Posterior cingulate gyrus (tissue), 11 donors: ENCODE results near the gene C1D.

ENCODE experiments used
- DNase-seq, 10 donors: peaks; one replicate each; pipeline versions ENCODE4 v3.0.0 to v3.0.0-alpha.2; 2020 to 2021; ENCODE audit warnings: mixed read lengths in 3 of 10
- intact Hi-C: fragments of 100-400 bp; cut with DNase I; formaldehyde crosslinking; loops from one replicate; pipeline ENCODE4 v1.15.1; 2023

The C1D gene

GRCh38 chr2:68059784-68060525 lies 2.8 kb downstream of the C1D start:
- intact Hi-C loops, result loop anchor here (10.0 kb wide), 1 partner anchor 195 kb away; the partner anchor contains the start of gene PPP3R1
- DNase-seq, result no peak

DNA sequence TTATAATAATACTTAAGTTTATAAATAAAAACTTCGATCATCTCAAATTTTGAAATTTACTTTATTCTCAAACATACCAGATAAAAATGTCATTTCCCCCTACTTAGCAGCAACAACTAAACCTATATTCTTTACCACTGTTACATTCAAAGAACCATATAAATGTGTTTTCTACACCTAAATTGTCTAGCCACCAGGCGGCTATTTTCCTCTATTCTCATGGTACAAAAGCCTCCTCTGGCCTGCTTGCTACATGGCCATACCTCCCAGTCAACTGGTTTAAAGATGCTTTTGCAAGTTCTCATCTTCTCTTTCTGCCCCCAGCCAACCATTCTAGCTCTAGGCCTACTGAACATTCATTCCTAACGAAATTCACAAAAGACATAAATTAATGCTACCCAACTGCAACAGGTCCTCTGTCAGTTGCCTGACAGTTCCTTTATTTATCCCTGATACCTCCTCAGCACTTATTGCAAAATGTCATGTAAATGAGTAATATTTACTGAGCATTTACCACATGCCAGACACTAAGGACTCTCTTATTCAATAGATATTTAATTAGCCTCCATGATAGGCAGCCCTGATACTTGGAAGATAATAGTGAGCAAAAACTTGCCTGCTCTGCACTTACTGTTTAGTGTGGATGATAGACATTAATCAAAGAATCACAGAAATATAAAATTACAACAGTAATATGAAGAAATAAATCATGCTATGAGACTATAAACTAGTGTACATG lies 5.0 kb downstream of the C1D start:
- no peak for DNase-seq
- intact Hi-C loops, result no loop called here

DNA sequence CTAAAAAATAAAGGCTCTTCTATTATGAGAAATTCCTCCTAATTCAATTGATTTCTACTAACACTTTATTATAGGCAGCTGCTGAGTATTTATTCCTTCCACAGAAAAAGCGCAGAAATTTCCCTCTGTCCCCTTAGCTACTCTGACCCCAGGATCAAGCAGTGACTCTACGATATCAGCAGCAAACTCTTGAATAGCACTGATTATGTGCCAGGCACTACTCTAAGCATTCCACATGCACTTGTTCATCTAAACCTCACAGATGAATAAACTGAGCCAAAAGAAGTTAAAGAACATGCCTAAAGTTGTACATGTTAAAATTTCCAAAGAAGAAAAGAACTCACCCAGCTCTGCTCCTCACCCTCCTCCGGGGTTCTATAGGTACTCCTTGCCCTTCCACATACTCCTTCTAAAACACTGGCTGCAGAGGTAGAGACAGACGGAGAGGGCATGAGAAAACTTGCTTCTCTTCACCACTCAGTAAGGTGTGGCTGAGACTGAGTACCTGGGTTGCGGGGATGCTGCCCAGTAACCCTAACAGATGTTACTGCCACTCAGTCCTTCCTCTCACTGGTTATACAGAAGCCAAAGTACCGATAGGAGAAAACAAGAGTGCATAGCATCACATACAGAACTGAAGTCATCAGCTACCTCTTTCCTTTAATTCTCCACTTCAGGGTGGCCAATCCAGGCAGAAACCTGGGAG lies 9.9 kb downstream of the C1D start:
- intact Hi-C loops, result no loop called here
- DNase-seq, result no peak

GRCh38 chr2:68050353-68050752 lies 12.5 kb downstream of the C1D start:
- intact Hi-C loops, result no loop called here
- no peak for DNase-seq

DNA sequence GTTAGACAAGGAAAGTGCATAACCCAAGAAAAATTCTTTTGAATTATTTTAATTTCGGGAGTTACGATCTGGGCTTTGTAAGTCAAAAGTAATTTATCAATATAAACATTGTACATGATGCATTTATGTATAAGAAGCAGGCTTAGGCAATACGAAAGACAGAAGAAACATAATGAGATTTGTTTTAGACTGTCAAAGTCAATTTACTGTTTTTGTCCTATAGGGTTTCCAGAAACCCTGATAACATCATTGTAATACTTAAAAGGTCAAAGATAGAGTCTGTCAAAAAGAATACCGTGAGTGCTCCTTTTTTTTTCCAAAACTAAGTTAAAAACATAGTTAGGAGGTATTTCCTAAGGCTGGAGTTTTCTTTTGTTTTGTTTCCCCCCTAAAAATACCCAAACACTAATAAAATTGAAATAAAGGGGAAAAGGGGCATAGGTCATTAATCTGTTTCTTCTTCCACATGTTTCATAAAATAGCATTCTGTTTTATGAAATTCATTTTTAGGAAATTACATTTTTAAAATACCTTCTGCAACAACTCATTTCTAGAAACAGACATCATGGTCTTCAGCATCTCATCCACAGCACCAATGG lies 16.1 kb downstream of the C1D start:
- intact Hi-C loops, result no loop called here
- DNase-seq, result no peak

DNA sequence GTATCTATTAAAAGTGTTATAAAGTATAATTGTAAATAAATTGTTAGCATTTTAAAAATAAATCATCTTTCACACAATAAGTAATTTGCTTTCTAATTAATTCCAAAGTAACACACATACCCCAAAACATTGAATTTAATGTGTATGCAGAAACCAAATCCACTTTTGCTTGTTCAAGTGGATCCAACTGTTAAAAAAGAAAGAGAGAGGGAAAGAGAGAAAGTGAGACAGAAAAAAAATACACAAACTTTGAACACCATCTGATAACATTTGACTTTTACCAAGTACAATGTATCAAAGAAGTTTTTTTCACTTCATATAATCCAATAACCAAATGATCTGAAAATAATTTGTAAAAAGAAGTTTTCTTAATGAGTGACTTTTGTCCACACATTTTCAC lies 16.6 kb downstream of the C1D start:
- DNase-seq, result no peak
- intact Hi-C loops, result no loop called here

DNA sequence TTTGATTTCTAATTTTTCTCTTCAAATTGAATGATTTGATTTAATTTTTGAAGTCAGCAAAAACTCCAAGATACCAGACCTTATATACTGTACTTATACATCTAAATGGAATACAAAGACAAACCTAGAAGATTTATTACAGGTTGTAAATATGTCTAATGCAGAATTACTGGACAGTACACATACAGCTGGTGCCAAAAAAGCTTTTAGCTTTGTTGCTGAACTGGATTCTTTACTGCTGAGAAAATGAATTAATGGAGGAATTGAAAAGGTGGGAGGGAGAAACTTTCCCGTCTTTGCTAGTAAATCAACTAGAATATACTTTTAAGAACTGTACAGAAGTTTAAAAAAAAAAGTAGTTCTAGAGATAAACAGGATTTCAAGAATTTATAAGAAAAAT lies 17.5 kb downstream of the C1D start:
- DNase-seq, result no peak
- intact Hi-C loops, result no loop called here

- DNase-seq, result no peak
- intact Hi-C loops, result no loop called here
Measured at GRCh38 chr2:68044099-68044498, 18.7 kb downstream of the C1D start.

DNA sequence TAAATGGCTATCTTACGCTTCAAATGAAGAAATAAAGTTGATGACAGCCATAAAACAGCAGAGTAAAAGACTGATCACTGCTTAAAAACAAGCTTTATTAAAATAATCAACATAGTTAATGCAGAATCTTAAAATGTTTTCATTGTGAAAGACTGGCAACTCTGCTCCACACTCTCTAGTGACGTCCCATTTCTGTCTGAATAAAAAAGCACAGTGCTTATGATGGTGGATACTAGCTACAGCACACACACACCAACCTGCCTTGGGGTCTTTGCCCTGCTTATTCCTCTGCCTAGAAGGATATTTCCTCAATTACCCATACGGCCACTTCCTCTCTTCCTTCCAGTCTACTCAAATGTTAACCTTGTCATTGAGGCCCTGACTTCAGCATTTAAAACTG lies 19.1 kb downstream of the C1D start:
- intact Hi-C loops, result no loop called here
- DNase-seq, result no peak

DNA sequence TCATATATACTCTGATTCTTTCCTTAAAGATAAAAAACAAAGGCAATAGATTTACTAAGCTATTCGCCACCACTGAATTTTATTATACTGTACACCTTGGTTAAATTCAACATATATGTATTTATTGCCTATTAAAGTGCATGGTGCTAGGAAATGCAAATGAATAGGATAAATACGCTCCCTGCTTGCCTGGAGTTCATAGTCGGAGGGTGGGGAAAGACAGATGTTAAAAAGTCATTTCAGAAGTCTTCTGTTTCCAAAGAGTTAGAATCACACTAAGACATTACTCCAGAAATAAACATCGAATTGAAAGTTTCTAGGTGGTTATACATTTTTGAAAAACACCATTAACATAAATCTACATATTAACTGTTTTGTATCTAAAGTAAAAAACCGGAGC lies 19.8 kb downstream of the C1D start:
- intact Hi-C loops, result no loop called here
- no peak for DNase-seq

DNA sequence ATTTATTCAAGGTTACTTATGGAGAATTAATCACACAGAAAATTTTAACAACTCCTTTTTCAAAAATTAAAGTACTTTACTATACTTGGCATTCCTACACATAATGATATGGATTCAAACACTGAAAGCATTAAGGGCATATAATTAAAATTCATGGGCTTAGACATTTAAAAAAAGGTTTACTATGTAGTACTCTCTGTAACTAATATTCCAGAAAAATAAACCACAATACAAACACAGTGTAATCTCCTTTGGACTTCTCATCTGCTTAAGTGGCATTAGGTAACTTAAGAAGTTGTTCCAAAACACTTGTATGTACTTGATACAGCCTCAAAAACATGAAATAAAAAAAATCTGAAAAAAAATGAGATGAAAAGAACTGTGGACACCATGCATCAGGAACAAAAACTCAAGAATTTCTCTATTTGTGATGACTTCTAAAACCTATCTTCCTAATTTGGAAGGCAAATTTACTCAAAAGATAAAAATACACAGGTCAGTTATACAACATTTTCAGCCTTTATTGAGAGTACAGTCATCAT lies 21.0 kb downstream of the C1D start:
- intact Hi-C loops, result no loop called here
- DNase-seq, result no peak

DNA sequence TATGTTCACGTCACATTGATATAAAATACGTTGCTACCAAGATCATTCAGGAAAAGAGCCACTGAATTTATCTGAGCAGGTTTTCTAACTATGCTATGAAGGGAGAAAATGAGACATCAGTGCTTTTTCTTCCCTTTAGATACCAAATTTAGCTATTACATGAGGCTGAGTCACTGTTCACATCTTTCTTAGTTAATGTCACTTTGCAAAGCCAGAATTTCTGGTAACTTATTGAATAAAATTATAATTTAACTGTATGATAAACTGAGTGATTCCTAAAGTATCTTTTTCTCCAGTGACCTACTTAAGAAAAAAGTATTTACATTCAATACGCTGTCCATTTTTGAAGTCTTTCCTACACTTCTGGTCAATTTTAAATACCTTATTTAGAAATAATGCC lies 22.7 kb downstream of the C1D start:
- intact Hi-C loops, result no loop called here
- no peak for DNase-seq

GRCh38 chr2:68039317-68039716 lies 23.5 kb downstream of the C1D start:
- intact Hi-C loops, result no loop called here

DNA sequence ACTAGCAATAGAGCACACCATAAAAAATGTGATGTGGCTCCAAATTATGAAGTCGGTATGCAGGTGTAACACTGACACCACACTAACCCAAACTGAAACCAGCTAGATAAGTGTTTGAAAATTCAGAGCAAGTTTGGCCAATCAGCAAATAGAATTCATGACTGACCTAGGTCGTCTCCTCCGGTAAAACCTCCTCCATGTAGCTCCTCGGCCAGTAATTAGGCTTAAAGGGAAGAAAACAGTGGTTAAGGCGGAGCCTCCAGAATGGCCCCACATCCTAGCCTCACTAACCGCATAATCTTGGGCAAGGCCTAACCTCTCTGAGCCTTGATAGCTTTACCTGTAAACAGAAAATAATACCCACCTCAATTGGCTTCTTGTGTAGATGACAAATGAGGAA lies 30.1 kb downstream of the C1D start:
- no peak for DNase-seq
- intact Hi-C loops, result loop anchor here (5.0 kb wide), 1 partner anchor 1605 kb away; no protein-coding TSS in a partner anchor

More at GRCh38 chr2:68039317-68039716, 23.5 kb downstream of the C1D start:
- DNase-seq, result no peak

GRCh38 chr2:68031542-68032160 lies 31.2 kb downstream of the C1D start:
- DNase-seq, result no peak
- intact Hi-C loops, result loop anchor here (1.0 to 5.0 kb wide), 2 partner anchors 298 to 1604 kb away; no protein-coding TSS in a partner anchor

GRCh38 chr2:68031043-68031442 lies 31.8 kb downstream of the C1D start:
- intact Hi-C loops, result loop anchor here (1.0 to 5.0 kb wide), 2 partner anchors 298 to 1604 kb away; no protein-coding TSS in a partner anchor
- no peak for DNase-seq

GRCh38 chr2:68030529-68030928 lies 32.3 kb downstream of the C1D start:
- no peak for DNase-seq
- intact Hi-C loops, result loop anchor here (5.0 kb wide), 1 partner anchor 1603 kb away; no protein-coding TSS in a partner anchor

- DNase-seq, result no peak
- intact Hi-C loops, result no loop called here
Measured at GRCh38 chr2:68027959-68028358, 34.8 kb downstream of the C1D start.

- peak in 2 of 10 donors; percentile 39 to 80 for DNase-seq
- intact Hi-C loops, result no loop called here
Measured at GRCh38 chr2:68024450-68024849, 38.4 kb downstream of the C1D start.

GRCh38 chr2:68023904-68024303 lies 38.9 kb downstream of the C1D start:
- intact Hi-C loops, result no loop called here
- DNase-seq, result peak in 2 of 10 donors; percentile 77 to 79
